A549 (cell line): ENCODE results near the gene PSAPL1. TPM values are rescaled to one million over a fixed set of nuclear protein-coding genes. Genes with fewer than 3 reads are reported as not detected.

ENCODE experiments used
- ATAC-seq, 2 experiments: fragments of 200-7000 bp in 1 of 2; fragments of >200 bp in 1 of 2; cut with Nextera tagmentation in 1 of 2; cut with Tn5 transposase in 1 of 2; 3 replicates each; pipeline versions ENCODE4 v1.8.0 to v1.9.1; 2018 to 2020; ENCODE audit warnings: mild to moderate bottlenecking in 1 of 2, moderate library complexity in 1 of 2
- CTCF ChIA-PET: fragments of 300-600 bp; sonication (Branson Sonifier 250); formaldehyde crosslinking; extraction: SDS; loops from one replicate; lab custom pipeline; 2021; ENCODE audit warnings: antibody characterized with exemption, inconsistent platforms; lab: Yijun Ruan, JAX
- POLR2A ChIA-PET: fragments of 350-600 bp; formaldehyde crosslinking; extraction: SDS; loops from one replicate; lab custom pipeline; 2021; ENCODE audit warnings: antibody characterized with exemption, inconsistent platforms; lab: Yijun Ruan, JAX
- DNase-seq, 2 experiments: peaks; one replicate each; pipeline versions ENCODE4 v3.0.0 to v3.0.0-alpha.2; 2011 to 2016; ENCODE audit warnings: low read depth in 1 of 2, low spot score in 1 of 2
- FAIRE-seq: peaks from 2 replicates; lab custom pipeline; 2011; peaks lifted over from hg19 to GRCh38; lab: Jason Lieb, UNC
- H3K27ac ChIP-seq, 2 experiments: fragments of >200 bp; sonication (Bioruptor Twin); formaldehyde crosslinking; 3 replicates each; pipeline ENCODE4 v1.5.1; 2016 to 2017
- H3K4me1 ChIP-seq: fragments of >200 bp; sonication (Bioruptor Twin); formaldehyde crosslinking; 3 replicates; pipeline ENCODE4 v1.6.1; 2016
- H3K4me2 ChIP-seq: fragments of >200 bp; sonication (Bioruptor Twin); formaldehyde crosslinking; 3 replicates; pipeline ENCODE4 v1.6.1; 2016
- H3K4me3 ChIP-seq: fragments of >200 bp; sonication (Bioruptor Twin); formaldehyde crosslinking; 3 replicates; pipeline ENCODE4 v1.5.1; 2016
- H3K9me3 ChIP-seq: fragments of >200 bp; sonication (Bioruptor Twin); formaldehyde crosslinking; 3 replicates; pipeline ENCODE4 v1.6.1; 2016
- ATOH8 ChIP-seq: fragments of 250-450 bp; sonication (Bioruptor Pico); IDR thresholded peaks from 2 replicates; pipeline ENCODE4 v1.5.0; 2020; ENCODE audit warnings: low read depth, mild to moderate bottlenecking, moderate library complexity
- BCL3 ChIP-seq: fragments of >200 bp; sonication (Bioruptor Twin); formaldehyde crosslinking; IDR thresholded peaks from 3 replicates; pipeline ENCODE4 v1.6.1; 2016
- CBX2 ChIP-seq: fragments of 200-600 bp; sonication (generic); IDR thresholded peaks from 2 replicates; pipeline ENCODE4 v1.6.1; 2016; ENCODE audit warnings: low read depth, mild to moderate bottlenecking, borderline replicate concordance
- E2F6 ChIP-seq: IDR thresholded peaks from 2 replicates; pipeline ENCODE4 v1.6.1; 2012; ENCODE audit warnings: low read depth, borderline replicate concordance
- EP300 ChIP-seq, 2 experiments: fragments of >200 bp; sonication (Bioruptor Twin); formaldehyde crosslinking; IDR thresholded peaks; 2 replicates in 1 of 2; 3 replicates in 1 of 2; pipeline ENCODE4 v1.6.1; 2016 to 2017
- FOSB ChIP-seq: fragments of 250-450 bp; sonication (Bioruptor Pico); IDR thresholded peaks from 2 replicates; pipeline ENCODE4 v1.5.0; 2020; ENCODE audit warnings: mild to moderate bottlenecking, moderate library complexity
- FOSL2 ChIP-seq, 2 experiments: fragments of 450-650 bp in 1 of 2; fragments of >200 bp in 1 of 2; sonication (Bioruptor Twin) in 1 of 2; formaldehyde crosslinking; IDR thresholded peaks; 2 replicates each; pipeline versions ENCODE4 v1.5.0 to v1.6.1; 2016 to 2020; ENCODE audit warnings: mild to moderate bottlenecking in 1 of 2, moderate library complexity in 1 of 2
- HMGXB4 ChIP-seq: fragments of 250-450 bp; sonication (Bioruptor Pico); IDR thresholded peaks from 2 replicates; pipeline ENCODE4 v1.5.0; 2021; ENCODE audit warnings: mild to moderate bottlenecking, moderate library complexity, borderline replicate concordance
- KDM1A ChIP-seq: fragments of 200-600 bp; sonication (generic); IDR thresholded peaks from 2 replicates; pipeline ENCODE4 v1.6.1; 2016; ENCODE audit warnings: low read depth, mild to moderate bottlenecking
- MAFK ChIP-seq: fragments of 450-650 bp; IDR thresholded peaks from 2 replicates; pipeline ENCODE4 v1.6.1; 2014; ENCODE audit not compliant: partially characterized antibody
- MAX ChIP-seq: IDR thresholded peaks from 2 replicates; pipeline ENCODE4 v1.6.1; 2012
- MYC ChIP-seq: IDR thresholded peaks from 2 replicates; pipeline ENCODE4 v1.6.1; 2012; ENCODE audit warnings: mild to moderate bottlenecking, inconsistent platforms, low read length, improper control_type of control experiment, borderline replicate concordance
- NPAS2 ChIP-seq: fragments of 250-450 bp; sonication (Bioruptor Pico); IDR thresholded peaks from 2 replicates; pipeline ENCODE4 v1.8.0; 2022; ENCODE audit warnings: mild to moderate bottlenecking, moderate library complexity, borderline replicate concordance
- NR3C1 ChIP-seq: fragments of >200 bp; sonication (Bioruptor Twin); formaldehyde crosslinking; IDR thresholded peaks from 3 replicates; pipeline ENCODE4 v1.6.1; 2017
- RAD21 ChIP-seq, 2 experiments: fragments of >200 bp in 1 of 2; sonication (Bioruptor Twin) in 1 of 2; formaldehyde crosslinking in 1 of 2; IDR thresholded peaks in 1 of 2; conservative IDR thresholded peaks in 1 of 2; 2 replicates in 1 of 2; 3 replicates in 1 of 2; pipeline ENCODE4 v1.6.1; 2012 to 2018; ENCODE audit warnings: inconsistent platforms in 1 of 2
- RARB ChIP-seq: fragments of 250-450 bp; sonication (Bioruptor Pico); IDR thresholded peaks from 2 replicates; pipeline ENCODE4 v1.8.0; 2021; ENCODE audit warnings: mild to moderate bottlenecking, moderate library complexity
- REST ChIP-seq: fragments of 200-600 bp; sonication (generic); IDR thresholded peaks from 2 replicates; pipeline ENCODE4 v1.6.1; 2016; ENCODE audit warnings: antibody characterized with exemption, mild to moderate bottlenecking, moderate library complexity
- TFCP2L1 ChIP-seq: fragments of 250-450 bp; sonication (Bioruptor Pico); IDR thresholded peaks from 2 replicates; pipeline ENCODE4 v1.5.0; 2021; ENCODE audit warnings: mild to moderate bottlenecking
- ZNF302 ChIP-seq: fragments of 250-450 bp; sonication (Bioruptor Pico); IDR thresholded peaks from 2 replicates; pipeline ENCODE4 v1.9.0; 2021; ENCODE audit warnings: inconsistent platforms, mild to moderate bottlenecking, moderate library complexity
- WGBS: methylation state at CpG from one replicate; pipeline ENCODE4 v1.1.6; 2017; ENCODE audit errors: missing lambda C conversion rate; 5-methylcytosine and 5-hydroxymethylcytosine counted together
- polyA plus RNA-seq, 4 experiments: library from polyadenylated mRNA; depleted of rRNA in 3 of 4; stranded (reverse); fragments of >200 nt; fragmentation: RNase III in 1 of 4; extraction: RNeasy Plus Mini Kit Qiagen cat#74134 plus additional on column Dnase treatment in 1 of 4; gene quantifications; 2 replicates in 3 of 4; 3 replicates in 1 of 4; pipeline ENCODE4 v1.2.3, GENCODE V29; 2011 to 2017

Gene PSAPL1
- polyA plus RNA-seq, 2 of the 4 experiments (the other 2 are of a cell fraction), result 0.04 to 0.05 TPM

- H3K9me3 ChIP-seq, result no peaks in the 10 kb centered on the region
- H3K4me2 ChIP-seq, result no peak overlapping the region
- CTCF ChIA-PET, result interaction anchor here (0.7 to 1.1 kb wide), 2 partner anchors 35 to 49 kb away, joined by 3 read pairs; no protein-coding TSS in a partner anchor
- ATAC-seq (no peak), FAIRE-seq (no peak)
- peaks cover 32% of the 10 kb centered on the region for H3K4me1 ChIP-seq
- no peak for TF ChIP-seq FOSL2 (IDR thresholded peaks at IDR 0.05)
- no peak for TF ChIP-seq FOSL2 (CRISPR knock-in tag; IDR thresholded peaks at IDR 0.05)
- TF ChIP-seq BCL3, result no peak
- no peak for TF ChIP-seq KDM1A
- TF ChIP-seq MAX, result no peak
- TF ChIP-seq EP300 (IDR thresholded peaks at IDR 0.05), result no peak
- TF ChIP-seq, all 56 proteins: peak for 0
- POLR2A ChIA-PET, result no interaction called here
- Histone ChIP-seq H3K4me3 (no peak overlapping the region), H3K27ac (no peak overlapping the region)
- WGBS, result 75% methylated on average over 19 of the region's 23 CpGs
- no peak for DNase-seq
Observed at GRCh38 chr4:7432531-7433375, 2.0 kb downstream of the PSAPL1 start.

- DNase-seq, result peak in 1 of 2 experiments; percentile 24
- no peak for ATAC-seq
- no peaks in the 10 kb centered on the region for H3K9me3 ChIP-seq
- H3K4me2 ChIP-seq, result no peak overlapping the region; the same call in 2 of the 3 replicates
- ChIA-PET POLR2A (no interaction called here), CTCF (interaction anchor here (1.1 kb wide), 1 partner anchor 36 kb away, joined by 3 read pairs; no protein-coding TSS in a partner anchor)
- 77% methylated on average over 23 of the region's 27 CpGs for WGBS
- peaks cover 32% of the 10 kb centered on the region for H3K4me1 ChIP-seq
- FAIRE-seq, result no peak
- no peak overlapping the region for H3K4me3 ChIP-seq
- no peak for TF ChIP-seq NPAS2 (CRISPR knock-in tag)
- no peak for TF ChIP-seq RARB (CRISPR knock-in tag)
- no peak for TF ChIP-seq NR3C1
- TF ChIP-seq RAD21 (conservative IDR thresholded peaks at IDR 0.05 in 1 of 2, IDR thresholded peaks at IDR 0.05 in 1 of 2), result no peak
- no peak for TF ChIP-seq FOSL2 (IDR thresholded peaks at IDR 0.05)
- no peak for TF ChIP-seq FOSL2 (CRISPR knock-in tag; IDR thresholded peaks at IDR 0.05)
- no peak for TF ChIP-seq E2F6
- no peak for TF ChIP-seq TFCP2L1 (CRISPR knock-in tag)
- no peak for TF ChIP-seq REST
- TF ChIP-seq MAFK, result no peak
- TF ChIP-seq FOSB (CRISPR knock-in tag), result no peak
- no peak for TF ChIP-seq ZNF302 (CRISPR knock-in tag)
- no peak for TF ChIP-seq HMGXB4 (CRISPR knock-in tag)
- TF ChIP-seq CBX2, result no peak
- TF ChIP-seq MYC, result no peak
- no peak for TF ChIP-seq ATOH8 (CRISPR knock-in tag)
- TF ChIP-seq, all 56 proteins: peak for 0
- peak overlapping the region; percentile 48 to 63; a peak in 4 of 6 replicates for H3K27ac ChIP-seq
Observed at GRCh38 chr4:7431696-7432530, 2.8 kb downstream of the PSAPL1 start.
